PC-9 (cell line): ENCODE results near the gene ALKAL2. TPM values are rescaled to one million over a fixed set of nuclear protein-coding genes. Genes with fewer than 3 reads are reported as not detected.
A peak's percentile ranks its signal among the peaks of the same experiment; 100 is the strongest.

Experiments
- BruUV-seq: library from RNA; stranded (reverse); fragments of 400-500 nt; replicated peaks from 2 replicates; lab custom pipeline; 2021; lab: Mats Ljungman, UMichigan
- CTCF ChIA-PET: fragments of 300-600 bp; sonication (Branson Sonifier 250); formaldehyde crosslinking; loops from one replicate; lab custom pipeline; 2022; ENCODE audit warnings: antibody characterized with exemption; lab: Charles Lee
- POLR2A ChIA-PET: fragments of 300-600 bp; sonication (Branson Sonifier 250); formaldehyde crosslinking; loops from one replicate; lab custom pipeline; 2022; ENCODE audit warnings: antibody characterized with exemption; ENCODE audit not compliant: unreplicated experiment; lab: Charles Lee
- DNase-seq, 2 experiments: peaks; one replicate each; pipeline versions ENCODE4 v3.0.0 to v3.0.0-alpha.2; 2015 to 2022; ENCODE audit warnings: mixed read lengths in 1 of 2
- H2AFZ ChIP-seq: fragments of 200-600 bp; sonication (generic); 2 replicates; pipeline ENCODE4 v1.8.1; 2017; ENCODE audit warnings: antibody characterized with exemption
- H3F3A ChIP-seq: fragments of 200-600 bp; sonication (generic); 2 replicates; pipeline ENCODE4 v1.8.1; 2017; ENCODE audit warnings: antibody characterized with exemption, mild to moderate bottlenecking, low read depth; ENCODE audit not compliant: insufficient read depth
- H3K27ac ChIP-seq: fragments of 200-600 bp; sonication (generic); 2 replicates; pipeline ENCODE4 v1.6.1; 2016; ENCODE audit warnings: mixed run types
- H3K27me3 ChIP-seq: fragments of 200-600 bp; sonication (generic); 2 replicates; pipeline ENCODE4 v1.6.1; 2016; ENCODE audit warnings: low read depth, mixed run types; ENCODE audit not compliant: insufficient read depth
- H3K36me3 ChIP-seq: fragments of 200-600 bp; sonication (generic); 2 replicates; pipeline ENCODE4 v1.6.1; 2016; ENCODE audit warnings: low read depth, mixed run types
- H3K4me1 ChIP-seq: fragments of 200-600 bp; sonication (generic); replicated peaks from 2 replicates; pipeline ENCODE4 v1.6.1; 2016; ENCODE audit warnings: mixed run types; ENCODE audit not compliant: insufficient read depth
- H3K4me2 ChIP-seq: fragments of 200-600 bp; sonication (generic); 2 replicates; pipeline ENCODE4 v1.6.1; 2017; ENCODE audit warnings: mixed run types
- H3K4me3 ChIP-seq: fragments of 200-600 bp; sonication (generic); 2 replicates; pipeline ENCODE4 v1.6.1; 2016; ENCODE audit warnings: mixed run types
- H3K79me2 ChIP-seq: fragments of 200-600 bp; sonication (generic); 2 replicates; pipeline ENCODE4 v1.6.1; 2017; ENCODE audit warnings: low read depth, mixed run types
- H3K9me2 ChIP-seq: fragments of 200-600 bp; sonication (generic); 2 replicates; pipeline ENCODE4 v1.8.1; 2017; ENCODE audit warnings: mild to moderate bottlenecking; ENCODE audit not compliant: insufficient read depth
- H3K9me3 ChIP-seq: fragments of 200-600 bp; sonication (generic); 2 replicates; pipeline ENCODE4 v1.8.1; 2016; ENCODE audit warnings: low read depth; ENCODE audit not compliant: insufficient read depth
- H4K20me1 ChIP-seq: fragments of 200-600 bp; sonication (generic); 2 replicates; pipeline ENCODE4 v1.8.1; 2017; ENCODE audit not compliant: insufficient read depth
- EZH2 ChIP-seq: fragments of 200-600 bp; sonication (generic); IDR thresholded peaks from 2 replicates; pipeline ENCODE4 v1.8.0; 2017; ENCODE audit warnings: antibody characterized with exemption, low read depth
- intact Hi-C: fragments of 100-400 bp; cut with micrococcal nuclease; formaldehyde crosslinking; loops from one replicate; pipeline ENCODE4 v1.10.0; 2022; ENCODE audit not compliant: unreplicated experiment
- total RNA-seq: library from RNA; stranded (reverse); gene quantifications from 2 replicates; pipeline ENCODE4 v1.2.3, GENCODE V29; 2021
- TF ChIP-seq, protein P1 (sequence below): fragments of 200-600 bp; sonication (generic); conservative IDR thresholded peaks from 2 replicates; pipeline ENCODE4 v1.6.1; 2017; ENCODE audit warnings: mixed run types, antibody characterized with exemption, mild to moderate bottlenecking, moderate library complexity

ALKAL2 gene
- total RNA-seq, 1 experiment from 2014 or later: not detected

DNA sequence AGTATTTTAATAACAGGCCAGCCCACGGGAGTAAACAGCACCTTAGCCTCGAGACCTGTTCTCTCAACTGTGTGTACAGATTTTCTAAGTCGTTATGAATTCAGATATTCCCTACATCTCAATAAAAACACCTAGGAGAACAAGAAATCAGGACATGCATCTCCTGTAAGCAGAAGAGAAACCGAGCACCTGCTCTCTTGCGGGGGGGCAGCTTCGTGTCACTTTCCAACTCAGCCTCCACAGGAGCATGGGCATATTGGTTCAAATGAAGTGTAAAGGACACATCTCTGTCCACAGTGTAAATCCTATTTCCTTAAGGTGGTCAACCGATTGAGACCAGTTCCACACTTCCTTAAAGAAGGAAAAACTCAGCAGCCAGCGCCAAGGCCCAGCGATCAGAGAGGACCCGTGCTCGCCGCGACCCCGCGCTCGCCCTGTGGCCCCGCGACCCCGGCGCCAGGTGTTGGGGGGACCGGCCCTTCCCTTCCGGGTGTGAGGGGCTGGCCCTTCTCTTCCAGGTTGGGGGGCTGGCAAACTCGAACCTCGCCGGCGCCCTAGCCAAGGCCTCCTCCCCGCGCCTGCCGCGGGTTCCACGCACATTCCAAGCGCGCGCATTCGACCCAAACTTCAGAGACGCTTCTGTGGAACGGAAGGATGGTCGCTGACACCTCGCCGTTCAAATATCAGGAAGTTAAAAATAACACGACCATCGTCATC is 24.7 kb downstream of the ALKAL2 start:
- peak overlapping the region; percentile 86 for H3K4me2 ChIP-seq
- TSS peak; percentile 52 for BruUV-seq
- POLR2A ChIA-PET: no interaction called here
- intact Hi-C loops: no loop called here
- peaks cover 28% of the 10 kb centered on the region for H4K20me1 ChIP-seq
- H3K9me2 ChIP-seq: no peaks in the 10 kb centered on the region
- no peak for DNase-seq
- CTCF ChIA-PET: no interaction called here
- H3F3A ChIP-seq: peaks cover 7% of the 10 kb centered on the region; the same call in 1 of the 2 replicates
- no peaks in the 10 kb centered on the region for H3K27me3 ChIP-seq
- H3K27ac ChIP-seq: peak overlapping the region; percentile 93
- H2AFZ ChIP-seq: peak overlapping the region; percentile 81
- peaks cover 76% of the 10 kb centered on the region for H3K79me2 ChIP-seq
- H3K9me3 ChIP-seq: peaks cover 24% of the 10 kb centered on the region
- peaks cover 46% of the 10 kb centered on the region for H3K36me3 ChIP-seq
- peak overlapping the region; percentile 82 for H3K4me3 ChIP-seq
- TF ChIP-seq EZH2: no peak
- TF ChIP-seq, protein P1, sequence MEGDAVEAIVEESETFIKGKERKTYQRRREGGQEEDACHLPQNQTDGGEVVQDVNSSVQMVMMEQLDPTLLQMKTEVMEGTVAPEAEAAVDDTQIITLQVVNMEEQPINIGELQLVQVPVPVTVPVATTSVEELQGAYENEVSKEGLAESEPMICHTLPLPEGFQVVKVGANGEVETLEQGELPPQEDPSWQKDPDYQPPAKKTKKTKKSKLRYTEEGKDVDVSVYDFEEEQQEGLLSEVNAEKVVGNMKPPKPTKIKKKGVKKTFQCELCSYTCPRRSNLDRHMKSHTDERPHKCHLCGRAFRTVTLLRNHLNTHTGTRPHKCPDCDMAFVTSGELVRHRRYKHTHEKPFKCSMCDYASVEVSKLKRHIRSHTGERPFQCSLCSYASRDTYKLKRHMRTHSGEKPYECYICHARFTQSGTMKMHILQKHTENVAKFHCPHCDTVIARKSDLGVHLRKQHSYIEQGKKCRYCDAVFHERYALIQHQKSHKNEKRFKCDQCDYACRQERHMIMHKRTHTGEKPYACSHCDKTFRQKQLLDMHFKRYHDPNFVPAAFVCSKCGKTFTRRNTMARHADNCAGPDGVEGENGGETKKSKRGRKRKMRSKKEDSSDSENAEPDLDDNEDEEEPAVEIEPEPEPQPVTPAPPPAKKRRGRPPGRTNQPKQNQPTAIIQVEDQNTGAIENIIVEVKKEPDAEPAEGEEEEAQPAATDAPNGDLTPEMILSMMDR: no peak
- H3K4me1 ChIP-seq: peaks cover 33% of the 10 kb centered on the region

- no peak overlapping the region for H2AFZ ChIP-seq
- no peaks in the 10 kb centered on the region for H3K27me3 ChIP-seq
- CTCF ChIA-PET: interaction anchor here (0.6 kb wide), 1 partner anchor 65 kb away, joined by 4 read pairs; no protein-coding TSS in a partner anchor
- peaks cover 34% of the 10 kb centered on the region for H3K9me3 ChIP-seq
- H3K4me1 ChIP-seq: peaks cover 30% of the 10 kb centered on the region
- POLR2A ChIA-PET: no interaction called here
- intact Hi-C loops: no loop called here
- H3K4me2 ChIP-seq: peak overlapping the region; percentile 86
- H3K9me2 ChIP-seq: no peaks in the 10 kb centered on the region
- peaks cover 45% of the 10 kb centered on the region for H3K36me3 ChIP-seq
- DNase-seq: no peak
- no peak for TF ChIP-seq EZH2
- TF ChIP-seq, protein P1: no peak
- H3K79me2 ChIP-seq: peaks cover 66% of the 10 kb centered on the region
- peaks cover 17% of the 10 kb centered on the region for H4K20me1 ChIP-seq
- no peak overlapping the region for H3K4me3 ChIP-seq
- BruUV-seq: no TSS peak
- H3F3A ChIP-seq: peaks cover 3% of the 10 kb centered on the region; the same call in 1 of the 2 replicates
- H3K27ac ChIP-seq: no peak overlapping the region
Observed at GRCh38 chr2:262117-262516, 25.8 kb downstream of the ALKAL2 start.

DNA sequence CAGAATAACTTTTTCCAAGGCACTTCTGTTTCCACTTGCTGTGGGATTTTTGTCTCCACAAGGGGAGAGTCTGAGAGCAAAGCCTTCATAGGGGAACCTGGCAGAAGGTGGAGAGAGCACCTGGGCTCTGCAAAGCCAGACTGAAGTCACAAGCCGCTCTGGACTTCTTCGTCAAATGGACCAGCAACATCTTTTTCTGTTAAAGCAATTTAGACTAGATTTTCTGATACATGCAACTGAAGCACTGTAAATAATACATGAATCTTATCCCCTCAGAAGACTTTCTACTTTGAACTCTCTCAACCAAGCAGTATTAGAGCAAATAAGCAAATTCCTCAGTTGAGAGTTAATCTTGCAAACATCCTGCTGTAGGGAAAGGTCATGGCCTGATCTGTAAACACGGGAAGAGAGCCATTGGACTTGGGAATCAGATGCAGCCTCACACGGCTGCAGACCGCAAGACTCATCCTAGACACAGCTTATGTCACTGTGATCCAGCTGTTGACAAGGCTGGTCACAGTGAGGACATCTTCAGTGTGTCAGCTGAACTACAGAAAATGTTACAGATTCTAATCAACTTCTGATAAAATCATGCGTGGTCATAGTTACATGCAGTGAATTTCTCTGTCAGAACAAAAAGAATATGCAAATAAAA is 27.3 kb downstream of the ALKAL2 start:
- Histone ChIP-seq H2AFZ (no peak overlapping the region), H3K27ac (no peak overlapping the region), H4K20me1 (0 out of 2 replicates have a peak, but pooled peaks cover 2% of the 10 kb centered on the region), H3K9me3 (peaks cover 34% of the 10 kb centered on the region), H3K4me3 (no peak overlapping the region), H3K4me2 (no peak overlapping the region), H3K36me3 (peaks cover 38% of the 10 kb centered on the region), H3K4me1 (peaks cover 15% of the 10 kb centered on the region), H3K79me2 (peaks cover 51% of the 10 kb centered on the region), H3K9me2 (no peaks in the 10 kb centered on the region), H3F3A (no peaks in the 10 kb centered on the region; the same call in 1 of the 2 replicates), H3K27me3 (no peaks in the 10 kb centered on the region)
- ChIA-PET POLR2A (no interaction called here), CTCF (no interaction called here)
- no TSS peak for BruUV-seq
- TF ChIP-seq, protein P1: no peak
- no peak for TF ChIP-seq EZH2
- no peak for DNase-seq
- intact Hi-C loops: no loop called here
